ENCODE measurements around the gene INF2.
"Not testable (repeated sequence)": the region's sequence is repeated elsewhere in the genome, so short reads cannot be mapped to it uniquely, and the experiment has no call there.

INF2 gene

DNA sequence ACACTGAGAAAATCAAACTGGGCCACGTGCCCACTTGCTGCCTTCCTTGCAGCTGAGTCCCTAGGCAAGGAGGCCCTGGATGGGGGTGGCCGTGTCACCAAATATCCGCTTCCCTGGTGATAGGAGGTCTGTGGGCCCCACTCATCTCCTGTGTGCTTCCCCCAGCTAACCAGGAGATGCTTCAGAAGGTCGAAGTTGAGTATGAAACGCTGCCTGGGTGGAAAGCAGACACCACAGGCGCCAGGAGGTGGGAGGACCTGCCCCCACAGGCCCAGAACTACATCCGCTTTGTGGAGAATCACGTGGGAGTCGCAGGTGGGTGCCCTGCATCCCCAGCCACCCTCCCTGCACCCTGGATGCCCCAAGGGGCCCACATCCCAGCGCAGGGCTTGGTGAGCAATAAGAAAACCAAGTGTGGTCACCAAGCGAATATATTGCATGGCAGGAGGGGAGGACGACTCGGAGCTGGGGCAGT lies 56.7 kb downstream of the INF2 start:
- no peak for DNase-seq
- TF ChIP-seq, protein P1, sequence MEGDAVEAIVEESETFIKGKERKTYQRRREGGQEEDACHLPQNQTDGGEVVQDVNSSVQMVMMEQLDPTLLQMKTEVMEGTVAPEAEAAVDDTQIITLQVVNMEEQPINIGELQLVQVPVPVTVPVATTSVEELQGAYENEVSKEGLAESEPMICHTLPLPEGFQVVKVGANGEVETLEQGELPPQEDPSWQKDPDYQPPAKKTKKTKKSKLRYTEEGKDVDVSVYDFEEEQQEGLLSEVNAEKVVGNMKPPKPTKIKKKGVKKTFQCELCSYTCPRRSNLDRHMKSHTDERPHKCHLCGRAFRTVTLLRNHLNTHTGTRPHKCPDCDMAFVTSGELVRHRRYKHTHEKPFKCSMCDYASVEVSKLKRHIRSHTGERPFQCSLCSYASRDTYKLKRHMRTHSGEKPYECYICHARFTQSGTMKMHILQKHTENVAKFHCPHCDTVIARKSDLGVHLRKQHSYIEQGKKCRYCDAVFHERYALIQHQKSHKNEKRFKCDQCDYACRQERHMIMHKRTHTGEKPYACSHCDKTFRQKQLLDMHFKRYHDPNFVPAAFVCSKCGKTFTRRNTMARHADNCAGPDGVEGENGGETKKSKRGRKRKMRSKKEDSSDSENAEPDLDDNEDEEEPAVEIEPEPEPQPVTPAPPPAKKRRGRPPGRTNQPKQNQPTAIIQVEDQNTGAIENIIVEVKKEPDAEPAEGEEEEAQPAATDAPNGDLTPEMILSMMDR (IDR thresholded peaks at IDR 0.05; ENCODE audit: low read depth, low read length) = no peak
- H3K36me3 ChIP-seq = no peaks in the 10 kb centered on the region
- no peaks in the 10 kb centered on the region for H3K27me3 ChIP-seq
- no peaks in the 10 kb centered on the region for H3K9me3 ChIP-seq
- H3K4me3 ChIP-seq (ENCODE audit: low read depth, low read length) = no peak overlapping the region
- H3K4me1 ChIP-seq = no peaks in the 10 kb centered on the region

DNA sequence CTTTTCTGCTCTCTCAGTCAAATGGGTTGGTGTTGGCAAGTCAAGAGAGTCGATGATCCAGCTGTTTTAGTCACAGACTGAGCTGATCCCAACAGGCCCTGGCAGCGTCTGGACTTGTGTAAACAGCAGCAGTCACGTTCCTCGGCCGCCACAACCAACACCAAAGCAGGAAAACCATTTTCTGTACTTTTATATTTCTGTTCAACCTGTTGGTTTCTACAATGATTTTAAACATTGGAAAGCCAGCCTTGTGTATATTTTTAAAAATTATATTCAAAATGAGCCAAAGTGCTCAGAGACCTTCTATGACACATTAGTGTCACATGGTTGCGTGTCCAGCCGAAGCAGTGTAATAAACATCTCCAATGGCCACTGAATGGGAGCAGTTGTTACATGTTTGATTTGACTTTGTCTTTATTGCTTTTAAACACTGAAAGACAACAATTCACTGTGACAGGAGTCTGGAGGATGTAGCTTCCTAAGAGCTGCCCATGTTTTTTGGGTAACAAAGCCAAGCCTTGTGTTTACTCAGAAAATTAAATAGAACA lies 57.6 kb downstream of the INF2 start:
- no peaks in the 10 kb centered on the region for H3K36me3 ChIP-seq
- no peak overlapping the region for H3K4me3 ChIP-seq (ENCODE audit: low read depth, low read length)
- no peaks in the 10 kb centered on the region for H3K4me1 ChIP-seq
- TF ChIP-seq, protein P1 (IDR thresholded peaks at IDR 0.05; ENCODE audit: low read depth, low read length) = no peak
- H3K9me3 ChIP-seq = peaks cover 2% of the 10 kb centered on the region; the same call in 1 of the 2 replicates
- no peak for DNase-seq
- H3K27me3 ChIP-seq = no peaks in the 10 kb centered on the region

DNA sequence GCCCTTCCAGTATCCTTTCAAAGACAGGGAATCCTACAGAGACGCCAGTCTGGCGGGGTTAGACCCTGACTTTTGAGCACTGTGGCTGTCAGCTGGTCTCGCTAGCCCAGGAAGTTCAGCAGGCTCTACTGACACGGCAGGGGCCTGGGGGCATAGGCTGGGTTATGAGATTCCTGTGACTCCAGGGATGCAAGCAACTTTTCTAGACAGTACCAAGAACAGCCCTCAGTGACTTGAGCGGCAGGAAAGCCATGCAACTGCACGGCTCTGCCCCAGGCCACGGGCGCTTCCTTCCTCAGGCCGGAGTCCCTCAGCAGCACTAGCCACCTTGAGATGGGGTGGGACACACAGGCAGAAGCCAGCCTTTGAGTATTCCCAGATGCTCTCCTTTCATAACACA lies 58.5 kb downstream of the INF2 start:
- no peak for DNase-seq
- Histone ChIP-seq H3K36me3 (no peaks in the 10 kb centered on the region), H3K9me3 (peaks cover 3% of the 10 kb centered on the region; the same call in 1 of the 2 replicates), H3K4me3 (ENCODE audit: low read depth, low read length) (no peak overlapping the region), H3K4me1 (no peaks in the 10 kb centered on the region), H3K27me3 (no peaks in the 10 kb centered on the region)
- TF ChIP-seq, protein P1 (IDR thresholded peaks at IDR 0.05; ENCODE audit: low read depth, low read length) = no peak

DNA sequence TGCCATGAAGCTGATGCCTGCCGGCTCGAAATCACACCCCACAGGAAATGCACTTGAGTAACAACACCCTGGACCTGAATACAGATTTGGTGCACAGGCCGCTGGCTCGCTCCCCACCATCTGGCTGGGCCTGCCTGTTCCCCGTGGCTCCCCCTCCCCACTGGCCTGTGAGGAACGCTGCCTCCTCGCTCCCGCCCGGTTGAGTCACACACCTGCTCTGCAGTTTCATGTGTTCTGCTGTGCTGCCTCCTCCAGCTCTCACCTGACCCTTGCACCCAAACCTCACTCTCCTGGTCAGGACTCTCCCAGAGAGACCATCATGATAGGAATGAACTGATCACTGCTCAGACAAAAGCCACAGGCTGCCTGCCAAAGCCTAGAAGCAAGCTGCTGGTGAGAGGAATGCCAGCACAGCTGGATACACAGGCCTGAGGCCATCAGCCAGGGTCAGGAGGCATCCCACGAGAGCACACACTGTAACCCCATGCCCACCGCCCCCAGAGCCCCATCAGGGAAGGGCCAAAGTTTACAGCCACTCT lies 59.8 kb downstream of the INF2 start:
- no peaks in the 10 kb centered on the region for H3K36me3 ChIP-seq
- no peaks in the 10 kb centered on the region for H3K4me1 ChIP-seq
- no peak for DNase-seq
- no peaks in the 10 kb centered on the region for H3K27me3 ChIP-seq
- H3K4me3 ChIP-seq (ENCODE audit: low read depth, low read length) = no peak overlapping the region
- TF ChIP-seq, protein P1 (IDR thresholded peaks at IDR 0.05; ENCODE audit: low read depth, low read length) = no peak
- peaks cover 3% of the 10 kb centered on the region; the same call in 1 of the 2 replicates for H3K9me3 ChIP-seq

DNA sequence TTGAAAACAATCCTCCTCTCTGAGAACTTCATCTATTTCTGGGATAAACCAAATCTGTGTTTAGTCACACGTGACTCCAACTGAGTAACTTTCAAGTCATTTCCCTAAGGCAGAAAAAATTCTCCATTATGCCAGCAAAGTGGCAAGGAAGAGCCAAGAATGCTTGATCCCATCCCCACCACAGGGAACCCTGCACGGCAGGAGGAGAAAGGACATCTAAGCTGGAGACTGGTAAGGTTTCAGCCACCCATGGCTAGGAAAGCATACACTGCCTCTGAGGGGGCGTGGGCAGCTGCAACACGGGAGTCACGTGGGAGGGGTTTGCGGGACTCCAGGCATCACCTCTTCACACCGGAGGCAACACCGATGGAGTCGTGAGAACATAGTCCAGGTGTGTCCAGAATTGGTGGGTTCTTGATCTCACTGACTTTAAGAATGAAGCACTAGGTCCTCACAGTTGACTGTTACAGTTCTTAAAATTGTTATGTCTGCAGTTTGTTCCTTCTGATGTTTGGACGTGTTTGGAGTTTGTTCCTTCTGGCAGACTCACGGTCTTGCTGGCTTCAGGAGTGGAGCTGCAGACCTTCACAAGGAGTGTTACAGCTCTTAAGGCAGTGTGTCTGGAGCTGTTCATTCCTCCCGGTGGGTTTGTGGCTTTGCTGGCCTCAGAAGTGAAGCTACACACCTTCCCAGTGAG lies 60.8 kb downstream of the INF2 start:
- DNase-seq = no peak
- Histone ChIP-seq H3K9me3 (peaks cover 3% of the 10 kb centered on the region; the same call in 1 of the 2 replicates), H3K27me3 (no peaks in the 10 kb centered on the region), H3K4me3 (ENCODE audit: low read depth, low read length) (no peak overlapping the region), H3K4me1 (no peaks in the 10 kb centered on the region), H3K36me3 (peaks cover 5% of the 10 kb centered on the region)
- TF ChIP-seq, protein P1 (IDR thresholded peaks at IDR 0.05; ENCODE audit: low read depth, low read length) = no peak

DNA sequence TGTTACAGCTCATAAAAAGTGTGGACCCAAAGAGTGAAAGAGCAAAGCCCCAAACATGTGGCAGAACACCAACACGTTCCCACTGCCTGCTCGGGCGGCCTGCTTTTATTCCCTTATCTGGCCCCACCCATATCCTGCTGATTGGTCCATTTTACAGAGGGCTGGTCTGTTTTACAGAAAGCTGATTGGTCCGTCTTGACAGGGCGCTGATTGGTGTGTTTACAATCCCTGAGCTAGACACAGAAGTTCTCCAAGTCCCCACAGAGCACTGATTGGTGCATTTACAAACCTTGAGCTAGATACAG lies 61.3 kb downstream of the INF2 start:
- H3K36me3 ChIP-seq; H3K4me3 ChIP-seq (ENCODE audit: low read depth, low read length); DNase-seq; H3K9me3 ChIP-seq; H3K27me3 ChIP-seq; H3K4me1 ChIP-seq: not testable (repeated sequence)

Measured in BE2C (cell line).